HEK293T (cell line): Measurements from ENCODE around the gene GRIA3.

Experiments
- CTCF ChIA-PET: fragments of 350-600 bp; formaldehyde crosslinking; extraction: SDS; loops from one replicate; lab custom pipeline; 2021; ENCODE audit warnings: antibody characterized with exemption, inconsistent platforms; lab: Yijun Ruan, JAX
- POLR2A ChIA-PET: fragments of 350-600 bp; formaldehyde crosslinking; extraction: SDS; loops from one replicate; lab custom pipeline; 2020; ENCODE audit warnings: antibody characterized with exemption, inconsistent platforms; lab: Yijun Ruan, JAX
- DNase-seq: peaks from one replicate; pipeline ENCODE4 v3.0.0; 2012; ENCODE audit warnings: mixed read lengths; ENCODE audit errors: extremely low spot score
- ARNT ChIP-seq: fragments of 450-650 bp; IDR thresholded peaks from 2 replicates; pipeline ENCODE4 v1.6.1; 2017; ENCODE audit warnings: mild to moderate bottlenecking
- BHLHE40 ChIP-seq: fragments of 450-650 bp; IDR thresholded peaks from 2 replicates; pipeline ENCODE4 v1.6.1; 2016; ENCODE audit warnings: mild to moderate bottlenecking, moderate library complexity, borderline replicate concordance
- CTBP1 ChIP-seq: fragments of 450-650 bp; IDR thresholded peaks from 2 replicates; pipeline ENCODE4 v1.6.1; 2016; ENCODE audit warnings: borderline replicate concordance
- ELF4 ChIP-seq: fragments of 450-650 bp; IDR thresholded peaks from 2 replicates; pipeline ENCODE4 v1.6.1; 2017; ENCODE audit warnings: antibody characterized with exemption
- FOXA1 ChIP-seq: fragments of 450-650 bp; IDR thresholded peaks from 2 replicates; pipeline ENCODE4 v1.6.1; 2016; ENCODE audit warnings: mild to moderate bottlenecking
- FOXK2 ChIP-seq: fragments of 450-650 bp; IDR thresholded peaks from 2 replicates; pipeline ENCODE4 v1.6.1; 2016; ENCODE audit warnings: mild to moderate bottlenecking
- FOXM1 ChIP-seq: fragments of 450-650 bp; IDR thresholded peaks from 2 replicates; pipeline ENCODE4 v1.6.1; 2017; ENCODE audit warnings: mild to moderate bottlenecking, borderline replicate concordance
- HDGF ChIP-seq: fragments of 450-650 bp; IDR thresholded peaks from 2 replicates; pipeline ENCODE4 v1.6.1; 2017; ENCODE audit warnings: antibody characterized with exemption, borderline replicate concordance
- L3MBTL2 ChIP-seq: fragments of 450-650 bp; conservative IDR thresholded peaks from 2 replicates; pipeline ENCODE4 v1.6.1; 2016; ENCODE audit warnings: mild to moderate bottlenecking
- LEF1 ChIP-seq: fragments of 450-650 bp; IDR thresholded peaks from 2 replicates; pipeline ENCODE4 v1.6.1; 2017; ENCODE audit warnings: mild to moderate bottlenecking, borderline replicate concordance
- NFRKB ChIP-seq: fragments of 450-650 bp; IDR thresholded peaks from 2 replicates; pipeline ENCODE4 v1.6.1; 2016; ENCODE audit warnings: mild to moderate bottlenecking, moderate library complexity
- SP1 ChIP-seq: fragments of 450-650 bp; IDR thresholded peaks from 2 replicates; pipeline ENCODE4 v1.6.1; 2017
- SUZ12 ChIP-seq: fragments of 450-650 bp; IDR thresholded peaks from 2 replicates; pipeline ENCODE4 v1.6.1; 2016; ENCODE audit warnings: mild to moderate bottlenecking
- TARDBP ChIP-seq: fragments of 450-650 bp; IDR thresholded peaks from 2 replicates; pipeline ENCODE4 v1.6.1; 2016
- ZNF384 ChIP-seq: fragments of 450-650 bp; IDR thresholded peaks from 2 replicates; pipeline ENCODE4 v1.6.1; 2016
- TF ChIP-seq, protein P1 (sequence below): fragments of 450-650 bp; IDR thresholded peaks from 2 replicates; pipeline ENCODE4 v1.6.1; 2016

The GRIA3 gene

DNA sequence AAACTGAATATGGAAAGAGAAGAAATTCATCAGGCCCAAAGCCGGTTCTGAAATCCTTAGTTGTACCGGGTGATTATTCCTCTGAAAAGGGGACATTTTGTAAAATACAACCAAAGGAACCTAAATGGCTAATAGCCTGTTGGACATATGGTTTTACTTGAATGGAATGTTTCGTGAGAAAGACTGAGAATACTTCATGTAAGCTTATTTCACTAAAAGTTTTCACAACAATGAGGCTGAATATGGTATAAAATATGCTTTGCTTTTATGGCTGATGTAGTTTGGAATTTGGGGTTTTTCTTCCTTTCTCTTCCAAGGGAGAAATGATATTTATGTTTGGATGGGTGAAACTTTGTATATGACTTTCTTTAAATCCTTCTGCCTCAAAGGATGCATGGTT is 2.7 kb downstream of the GRIA3 start:
- DNase-seq: no peak
- ChIA-PET POLR2A (no interaction called here), CTCF (no interaction called here)

DNA sequence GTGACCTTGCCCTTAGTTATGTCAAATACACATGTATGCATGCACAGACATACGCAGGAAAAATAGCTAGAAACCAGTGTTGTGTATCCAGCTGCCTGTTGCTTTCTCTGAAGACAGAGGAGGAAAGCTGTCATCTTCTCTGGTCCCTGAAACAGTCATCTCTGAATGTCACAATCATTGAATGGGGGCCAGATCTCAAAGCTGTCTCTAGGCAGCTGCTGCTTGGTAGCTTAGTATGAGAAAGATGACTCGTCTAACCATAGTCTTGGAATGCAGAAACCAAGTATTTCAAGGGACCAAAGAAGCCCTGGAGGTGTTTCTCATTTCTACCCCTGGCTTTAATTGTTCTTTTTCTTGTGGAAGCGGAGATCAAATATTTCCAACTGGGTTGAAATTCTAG is 4.0 kb downstream of the GRIA3 start:
- DNase-seq: no peak
- ChIA-PET POLR2A (no interaction called here), CTCF (no interaction called here)

More for the DNA sequence above, 2.7 kb downstream of the GRIA3 start:
- TF ChIP-seq BHLHE40 (no peak), FOXK2 (no peak), NFRKB (no peak), ELF4 (no peak), CTBP1 (no peak), ZNF384 (no peak), HDGF (no peak), FOXM1 (no peak), FOXA1 (no peak), L3MBTL2 (no peak), SUZ12 (no peak), SP1 (no peak), LEF1 (no peak)
- TF ChIP-seq, protein P1, sequence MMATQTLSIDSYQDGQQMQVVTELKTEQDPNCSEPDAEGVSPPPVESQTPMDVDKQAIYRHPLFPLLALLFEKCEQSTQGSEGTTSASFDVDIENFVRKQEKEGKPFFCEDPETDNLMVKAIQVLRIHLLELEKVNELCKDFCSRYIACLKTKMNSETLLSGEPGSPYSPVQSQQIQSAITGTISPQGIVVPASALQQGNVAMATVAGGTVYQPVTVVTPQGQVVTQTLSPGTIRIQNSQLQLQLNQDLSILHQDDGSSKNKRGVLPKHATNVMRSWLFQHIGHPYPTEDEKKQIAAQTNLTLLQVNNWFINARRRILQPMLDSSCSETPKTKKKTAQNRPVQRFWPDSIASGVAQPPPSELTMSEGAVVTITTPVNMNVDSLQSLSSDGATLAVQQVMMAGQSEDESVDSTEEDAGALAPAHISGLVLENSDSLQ: no peak

DNA sequence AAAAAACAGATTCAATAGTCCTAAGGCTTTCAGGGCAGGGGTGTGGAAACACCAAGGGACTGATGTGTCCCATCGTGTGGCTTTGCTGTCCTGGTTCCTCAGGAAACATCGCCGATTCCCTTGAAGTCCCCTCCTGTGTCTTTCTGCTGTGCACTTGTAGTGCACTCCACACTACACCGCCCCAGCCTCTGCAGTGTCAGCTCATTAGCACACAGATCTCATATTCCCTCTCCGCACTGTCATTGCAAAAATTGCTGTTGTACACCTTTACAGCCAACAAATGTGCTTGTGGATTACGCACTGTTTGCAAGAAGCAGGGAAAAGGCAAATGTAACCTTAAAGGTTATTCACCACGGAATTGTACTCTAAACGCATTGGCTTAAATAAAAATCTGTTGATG is 5.3 kb downstream of the GRIA3 start:
- ChIA-PET CTCF (no interaction called here), POLR2A (no interaction called here)
- TF ChIP-seq, protein P1: no peak
- TF ChIP-seq FOXA1 (no peak), NFRKB (no peak), SUZ12 (no peak), TARDBP (no peak)
- DNase-seq: no peak

More for the DNA sequence above, 4.0 kb downstream of the GRIA3 start:
- TF ChIP-seq FOXK2: no peak
- TF ChIP-seq LEF1: no peak
- no peak for TF ChIP-seq BHLHE40
- TF ChIP-seq SP1: no peak
- TF ChIP-seq FOXM1: no peak
- no peak for TF ChIP-seq ELF4
- TF ChIP-seq, protein P1: no peak
- TF ChIP-seq CTBP1: no peak
- TF ChIP-seq ZNF384: no peak
- no peak for TF ChIP-seq HDGF
- no peak for TF ChIP-seq ARNT
- no peak for TF ChIP-seq L3MBTL2
- no peak for TF ChIP-seq NFRKB
- no peak for TF ChIP-seq FOXA1
- no peak for TF ChIP-seq SUZ12

DNA sequence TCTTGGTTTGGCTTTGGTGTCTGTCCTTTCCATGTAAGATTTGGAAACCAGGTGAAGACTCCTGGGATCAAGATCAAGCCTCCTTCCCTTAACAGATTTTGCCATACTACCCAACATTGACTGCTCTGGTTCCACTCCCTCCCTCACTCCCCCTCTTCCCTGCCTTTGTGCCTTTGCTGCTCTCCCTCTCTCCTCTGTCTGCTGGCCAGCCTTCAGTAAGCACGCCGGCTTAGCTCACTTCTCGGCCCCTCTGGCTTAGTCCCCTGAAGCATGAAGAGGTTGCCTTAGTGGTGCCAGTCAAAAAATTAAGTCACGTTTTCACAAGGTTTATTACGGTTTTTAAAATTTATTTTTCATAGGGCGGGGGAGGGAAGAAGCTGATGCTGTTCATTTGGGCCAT is 6.0 kb downstream of the GRIA3 start:
- CTCF ChIA-PET: no interaction called here
- POLR2A ChIA-PET: no interaction called here
- no peak for TF ChIP-seq NFRKB

DNA sequence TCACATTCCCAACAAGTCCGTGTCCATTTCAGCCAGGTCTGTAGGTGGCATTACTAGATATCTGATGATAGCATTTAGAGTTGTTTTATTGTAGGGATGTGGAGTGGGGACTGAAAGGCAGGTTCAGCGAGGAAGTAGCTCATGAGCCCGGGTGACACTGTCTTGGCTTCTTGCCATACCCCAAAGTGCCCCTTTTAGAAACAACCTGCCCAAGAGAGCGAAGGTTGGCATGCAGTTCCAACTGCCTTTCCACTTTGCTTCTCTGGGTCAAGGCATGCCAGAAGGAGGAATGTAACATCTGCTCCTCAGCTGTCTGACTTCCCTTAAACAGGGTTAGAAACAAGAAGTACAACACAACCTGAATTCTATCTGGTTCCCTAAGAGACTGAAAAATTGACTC is 9.0 kb downstream of the GRIA3 start:
- CTCF ChIA-PET: no interaction called here

More for the DNA sequence above, 6.0 kb downstream of the GRIA3 start:
- no peak for DNase-seq

DNA sequence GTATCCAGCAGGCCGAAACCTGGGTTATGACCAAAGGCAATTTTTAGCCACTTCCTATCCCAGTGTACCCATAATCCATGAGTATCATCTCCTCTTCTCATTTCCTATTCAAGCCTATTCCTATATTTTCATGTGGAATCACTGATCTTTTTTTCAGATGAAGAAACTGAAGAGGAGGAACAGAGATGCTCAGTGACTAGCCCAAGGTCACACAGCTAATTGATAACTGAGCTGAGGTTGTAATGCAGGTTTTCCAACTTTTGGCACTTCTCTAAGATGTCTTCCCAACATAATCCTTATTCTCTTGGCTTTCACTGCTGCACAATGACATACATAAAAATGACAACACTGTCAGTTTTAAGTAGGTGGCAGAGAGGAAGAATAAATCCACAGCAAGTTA is 15.3 kb downstream of the GRIA3 start:
- TF ChIP-seq BHLHE40 (no peak), FOXA1 (no peak), SP1 (no peak), CTBP1 (no peak), L3MBTL2 (no peak), SUZ12 (no peak), ELF4 (no peak), FOXK2 (no peak), ARNT (no peak), FOXM1 (no peak), NFRKB (no peak), ZNF384 (no peak), HDGF (no peak), LEF1 (no peak)
- ChIA-PET POLR2A (no interaction called here), CTCF (no interaction called here)
- no peak for DNase-seq

More for the DNA sequence above, 9.0 kb downstream of the GRIA3 start:
- POLR2A ChIA-PET: no interaction called here
- TF ChIP-seq ARNT (no peak), L3MBTL2 (no peak), SP1 (no peak), LEF1 (no peak), NFRKB (no peak), HDGF (no peak), ELF4 (no peak), FOXM1 (no peak), SUZ12 (no peak), FOXK2 (no peak)
- no peak for DNase-seq

DNA sequence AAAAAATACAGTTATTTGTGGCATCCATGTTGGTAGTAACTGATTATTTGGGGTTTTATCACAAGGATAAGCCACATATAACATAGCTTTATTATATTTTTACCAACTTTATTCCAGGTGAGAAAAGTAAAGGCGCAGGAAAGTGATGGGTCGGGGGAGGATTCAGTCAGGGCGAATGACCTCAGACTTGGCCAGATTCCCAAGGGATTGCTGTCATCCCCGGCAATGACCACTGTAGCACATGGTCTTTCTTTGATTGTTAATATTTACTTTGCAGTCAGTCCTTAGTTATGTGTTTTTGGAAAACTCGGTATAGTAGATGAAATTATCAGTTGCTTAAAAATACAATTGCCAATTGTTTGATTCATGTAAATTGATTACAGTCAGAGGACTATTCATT is 17.6 kb downstream of the GRIA3 start:
- ChIA-PET POLR2A (no interaction called here), CTCF (no interaction called here)
- no peak for DNase-seq
- TF ChIP-seq SP1 (no peak), FOXM1 (no peak), CTBP1 (no peak), TARDBP (no peak), LEF1 (no peak), L3MBTL2 (no peak), ZNF384 (no peak), NFRKB (no peak), ELF4 (no peak), SUZ12 (no peak), HDGF (no peak), FOXK2 (no peak), BHLHE40 (no peak), ARNT (no peak), FOXA1 (no peak)
- TF ChIP-seq, protein P1: no peak
